Measurements from ENCODE around the gene PPP1CC. TPM values are rescaled to one million over a fixed set of nuclear protein-coding genes. Genes with fewer than 3 reads are reported as not detected.

PPP1CC gene
- total and polyA plus RNA-seq, 7 donors, result 107 to 272 (median 153) TPM

DNA sequence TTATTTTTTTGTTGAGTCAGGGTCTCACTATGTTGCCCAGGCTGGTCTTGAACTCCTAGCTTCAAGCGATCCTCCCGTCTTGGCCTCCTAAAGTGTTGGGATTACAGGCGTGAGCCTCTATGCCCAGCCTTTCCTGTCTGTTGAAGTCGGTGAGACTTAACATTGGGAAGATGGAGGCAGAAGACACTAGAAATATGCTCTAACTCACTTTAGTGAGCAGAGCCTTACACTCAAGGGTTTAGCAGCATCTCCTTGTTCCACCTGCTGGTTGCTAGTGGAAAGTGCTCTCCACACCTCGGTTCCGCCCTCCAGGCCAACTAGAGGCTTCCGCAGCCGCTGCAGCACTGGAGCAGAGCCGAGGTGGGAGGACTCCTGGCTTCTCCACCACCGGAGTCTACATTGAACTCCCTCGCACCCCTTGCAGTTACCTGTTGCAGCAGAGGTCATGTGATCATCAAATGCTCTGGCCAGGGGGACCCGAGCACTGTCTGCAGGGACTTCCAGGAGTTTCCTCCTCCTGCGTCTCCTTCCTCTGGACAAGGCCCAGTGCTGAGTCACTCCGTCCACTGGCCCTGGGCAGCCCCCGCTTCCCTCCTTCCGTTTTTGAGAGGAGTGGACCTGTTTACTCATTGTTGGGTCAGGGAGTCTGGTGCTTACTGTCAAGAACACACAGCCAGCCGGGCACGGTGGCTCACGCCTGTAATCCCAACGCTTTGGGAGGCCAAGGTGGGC lies 44.4 kb downstream of the PPP1CC start:
- intact Hi-C loops (cut with DNase I), result no loop called here
- Histone ChIP-seq H3K4me1 (peaks cover 0 to 15% (median 7%) of the 10 kb centered on the region in 4 donors), H3K27me3 (no peaks in the 10 kb centered on the region), H3K9me3 (no peaks in the 10 kb centered on the region), H3K27ac (peak overlapping the region in 2 of 4 donors; percentile 14 to 41), H3K36me3 (no peaks in the 10 kb centered on the region), H3K4me3 (peak overlapping the region in 2 of 4 donors; percentile 14 to 20)
- 39 to 40% methylated on average over 20 of the region's 20 CpGs for WGBS, 2 donors
- TF ChIP-seq, protein P1, sequence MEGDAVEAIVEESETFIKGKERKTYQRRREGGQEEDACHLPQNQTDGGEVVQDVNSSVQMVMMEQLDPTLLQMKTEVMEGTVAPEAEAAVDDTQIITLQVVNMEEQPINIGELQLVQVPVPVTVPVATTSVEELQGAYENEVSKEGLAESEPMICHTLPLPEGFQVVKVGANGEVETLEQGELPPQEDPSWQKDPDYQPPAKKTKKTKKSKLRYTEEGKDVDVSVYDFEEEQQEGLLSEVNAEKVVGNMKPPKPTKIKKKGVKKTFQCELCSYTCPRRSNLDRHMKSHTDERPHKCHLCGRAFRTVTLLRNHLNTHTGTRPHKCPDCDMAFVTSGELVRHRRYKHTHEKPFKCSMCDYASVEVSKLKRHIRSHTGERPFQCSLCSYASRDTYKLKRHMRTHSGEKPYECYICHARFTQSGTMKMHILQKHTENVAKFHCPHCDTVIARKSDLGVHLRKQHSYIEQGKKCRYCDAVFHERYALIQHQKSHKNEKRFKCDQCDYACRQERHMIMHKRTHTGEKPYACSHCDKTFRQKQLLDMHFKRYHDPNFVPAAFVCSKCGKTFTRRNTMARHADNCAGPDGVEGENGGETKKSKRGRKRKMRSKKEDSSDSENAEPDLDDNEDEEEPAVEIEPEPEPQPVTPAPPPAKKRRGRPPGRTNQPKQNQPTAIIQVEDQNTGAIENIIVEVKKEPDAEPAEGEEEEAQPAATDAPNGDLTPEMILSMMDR (IDR thresholded peaks at IDR 0.05), result peak; percentile 14 to 68 (median 55)
- no peak for TF ChIP-seq POLR2AphosphoS5 (IDR thresholded peaks at IDR 0.05)
- DNase-seq, result peak; percentile 86

DNA sequence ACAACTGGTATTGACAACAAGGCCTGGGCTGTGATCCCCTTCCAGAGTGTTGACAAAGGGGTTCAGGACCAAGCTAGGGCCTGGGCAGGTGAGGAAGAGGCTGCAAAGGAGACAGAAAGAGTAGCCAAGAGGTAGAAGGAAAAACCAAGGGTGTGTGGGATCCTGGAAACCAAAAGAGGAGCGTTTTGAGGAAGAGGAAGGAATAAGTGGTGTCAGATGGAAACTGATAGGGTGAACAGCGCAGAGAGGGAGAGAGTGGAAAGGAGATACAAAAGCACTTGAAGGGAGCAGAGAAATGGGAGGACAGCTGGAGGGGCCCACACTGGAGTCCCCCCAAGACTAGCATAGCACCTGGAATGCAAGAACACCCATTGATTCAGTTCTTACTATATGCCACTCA lies 45.5 kb downstream of the PPP1CC start:
- Histone ChIP-seq H3K27ac (no peak overlapping the region), H3K27me3 (no peaks in the 10 kb centered on the region), H3K36me3 (no peaks in the 10 kb centered on the region), H3K4me3 (no peak overlapping the region), H3K9me3 (no peaks in the 10 kb centered on the region), H3K4me1 (peaks cover 0 to 15% (median 7%) of the 10 kb centered on the region in 4 donors)
- DNase-seq, result peak; percentile 7
- WGBS, 2 donors, result 73 to 86% methylated on average over 2 of the region's 2 CpGs
- no peak for TF ChIP-seq EP300 (IDR thresholded peaks at IDR 0.05)
- TF ChIP-seq, protein P1 (IDR thresholded peaks at IDR 0.05), result no peak
- no peak for TF ChIP-seq POLR2AphosphoS5 (IDR thresholded peaks at IDR 0.05)
- TF ChIP-seq POLR2A (IDR thresholded peaks at IDR 0.05), result no peak
- intact Hi-C loops (cut with DNase I), result no loop called here

DNA sequence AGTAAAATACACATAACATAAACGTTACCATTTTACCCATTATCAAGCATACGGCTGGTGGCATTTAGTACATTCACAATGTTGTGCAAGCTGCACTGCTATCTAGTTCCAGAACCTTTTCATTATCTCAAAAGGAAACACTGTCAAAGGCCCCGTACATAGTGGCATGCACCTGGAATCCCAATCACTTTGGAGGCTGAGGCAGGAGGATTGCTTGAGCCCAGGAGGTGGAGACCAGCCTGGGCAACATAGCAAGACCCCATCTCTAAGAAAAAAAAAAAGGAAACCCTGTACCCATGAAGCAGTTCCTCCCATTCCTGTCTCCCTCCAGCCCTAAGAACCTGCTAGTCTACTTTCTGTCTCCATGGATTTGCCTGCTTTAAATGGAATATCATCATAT lies 46.4 kb downstream of the PPP1CC start:
- no peaks in the 10 kb centered on the region for H3K27me3 ChIP-seq
- H3K36me3 ChIP-seq, result no peaks in the 10 kb centered on the region
- intact Hi-C loops (cut with DNase I), result no loop called here
- no peaks in the 10 kb centered on the region for H3K9me3 ChIP-seq
- 79 to 92% methylated on average over 3 of the region's 3 CpGs for WGBS, 2 donors
- peak; percentile 0 for DNase-seq
- no peak overlapping the region for H3K4me3 ChIP-seq
- H3K27ac ChIP-seq, result no peak overlapping the region
- TF ChIP-seq, protein P1 (IDR thresholded peaks at IDR 0.05), result no peak
- TF ChIP-seq POLR2A (IDR thresholded peaks at IDR 0.05), result no peak
- no peak for TF ChIP-seq POLR2AphosphoS5 (IDR thresholded peaks at IDR 0.05)
- no peak for TF ChIP-seq EP300 (IDR thresholded peaks at IDR 0.05)
- peaks cover 0 to 15% (median 7%) of the 10 kb centered on the region in 4 donors for H3K4me1 ChIP-seq

DNA sequence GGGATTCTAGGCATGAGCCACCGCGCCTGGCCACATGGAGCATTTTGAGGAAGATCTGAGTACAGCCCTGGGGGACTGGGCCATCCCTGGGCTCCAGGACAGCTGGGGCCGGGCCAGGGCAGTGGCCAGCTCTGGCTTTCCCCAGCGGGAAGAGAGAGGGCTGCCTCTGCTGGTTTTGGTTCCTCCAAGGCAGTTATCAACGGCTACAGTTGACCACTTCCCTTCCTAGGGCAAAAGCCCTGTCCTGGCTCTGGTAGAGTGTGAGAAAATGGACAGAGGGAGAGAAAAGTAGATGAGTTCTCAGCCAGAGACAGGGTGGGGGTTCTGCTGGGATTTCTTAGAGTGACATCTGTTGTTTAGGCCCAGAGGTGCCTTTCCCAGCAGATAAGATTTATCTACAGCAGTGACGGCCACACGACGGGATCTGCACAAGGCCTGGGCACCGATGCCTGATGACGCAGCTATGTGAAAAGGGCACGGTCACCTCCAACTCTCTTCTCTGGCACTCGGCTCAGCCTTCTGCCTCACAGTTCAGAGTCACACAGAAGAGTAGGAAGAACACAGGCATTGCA lies 48.3 kb downstream of the PPP1CC start:
- TF ChIP-seq, protein P1 (IDR thresholded peaks at IDR 0.05), result no peak
- TF ChIP-seq EP300 (IDR thresholded peaks at IDR 0.05), result no peak
- no peak for TF ChIP-seq POLR2A (IDR thresholded peaks at IDR 0.05)
- no peak for TF ChIP-seq POLR2AphosphoS5 (IDR thresholded peaks at IDR 0.05)

More for the DNA sequence above, 48.3 kb downstream of the PPP1CC start:
- Histone ChIP-seq H3K27ac (peak overlapping the region in 2 of 4 donors; percentile 32 to 51), H3K9me3 (no peaks in the 10 kb centered on the region), H3K4me1 (peaks cover 0 to 25% (median 10%) of the 10 kb centered on the region in 4 donors), H3K4me3 (no peak overlapping the region), H3K27me3 (no peaks in the 10 kb centered on the region), H3K36me3 (no peaks in the 10 kb centered on the region)
- 81 to 85% methylated on average over 12 of the region's 12 CpGs for WGBS, 2 donors
- intact Hi-C loops (cut with DNase I), result no loop called here
- DNase-seq, result peak; percentile 70
